ENCODE measurements around the gene MYO5A. TPM values are rescaled to one million over a fixed set of nuclear protein-coding genes. Genes with fewer than 3 reads are reported as not detected.

MYO5A gene
- total RNA-seq, 1 experiment from 2014 or later = 29.2 TPM

DNA sequence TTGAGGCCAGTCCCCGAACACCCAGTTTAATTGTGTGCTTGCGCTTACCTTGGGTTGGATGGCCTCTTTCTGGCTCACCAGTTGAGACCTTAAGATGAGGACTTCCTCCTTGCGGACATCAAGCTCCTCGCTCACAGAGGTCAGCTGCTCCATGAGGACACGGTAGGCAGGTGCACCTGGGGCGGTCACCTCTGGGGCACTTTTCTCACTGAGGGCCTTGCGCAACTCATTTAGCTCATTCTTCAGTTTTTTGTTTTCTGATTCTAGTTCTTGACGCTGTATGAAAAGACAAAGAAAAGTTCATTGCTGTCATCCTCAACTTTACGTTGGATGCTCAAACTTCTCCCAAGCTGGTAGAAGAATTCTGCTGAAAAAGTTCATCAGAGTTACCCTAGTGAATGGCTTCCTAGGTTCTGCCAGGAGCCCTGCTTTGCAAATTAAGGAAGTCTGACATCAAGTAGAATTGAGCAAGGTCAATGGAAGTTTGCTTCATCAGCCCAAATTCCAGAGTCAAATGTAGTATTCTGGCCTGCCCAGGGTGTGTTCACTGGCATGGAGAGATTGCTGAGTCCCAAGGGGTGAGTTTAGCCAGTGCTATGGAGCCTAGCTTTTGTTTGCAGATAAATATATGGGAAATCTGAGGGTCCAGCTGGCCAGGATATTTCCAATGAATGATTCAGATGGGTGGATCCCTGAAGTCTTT is 177.3 kb downstream of the MYO5A start (continued):
- TF ChIP-seq ZNF512 (CRISPR knock-in tag; IDR thresholded peaks at IDR 0.05; ENCODE audit: borderline replicate concordance) (no peak), KAT7 (CRISPR knock-in tag; IDR thresholded peaks at IDR 0.05; ENCODE audit: borderline replicate concordance) (no peak), CBFB (CRISPR knock-in tag; IDR thresholded peaks at IDR 0.05; ENCODE audit: low read depth) (no peak), NR2C2 (CRISPR knock-in tag; IDR thresholded peaks at IDR 0.05) (no peak), ETV6 (CRISPR knock-in tag; IDR thresholded peaks at IDR 0.05) (no peak)
- TF ChIP-seq, protein P1, sequence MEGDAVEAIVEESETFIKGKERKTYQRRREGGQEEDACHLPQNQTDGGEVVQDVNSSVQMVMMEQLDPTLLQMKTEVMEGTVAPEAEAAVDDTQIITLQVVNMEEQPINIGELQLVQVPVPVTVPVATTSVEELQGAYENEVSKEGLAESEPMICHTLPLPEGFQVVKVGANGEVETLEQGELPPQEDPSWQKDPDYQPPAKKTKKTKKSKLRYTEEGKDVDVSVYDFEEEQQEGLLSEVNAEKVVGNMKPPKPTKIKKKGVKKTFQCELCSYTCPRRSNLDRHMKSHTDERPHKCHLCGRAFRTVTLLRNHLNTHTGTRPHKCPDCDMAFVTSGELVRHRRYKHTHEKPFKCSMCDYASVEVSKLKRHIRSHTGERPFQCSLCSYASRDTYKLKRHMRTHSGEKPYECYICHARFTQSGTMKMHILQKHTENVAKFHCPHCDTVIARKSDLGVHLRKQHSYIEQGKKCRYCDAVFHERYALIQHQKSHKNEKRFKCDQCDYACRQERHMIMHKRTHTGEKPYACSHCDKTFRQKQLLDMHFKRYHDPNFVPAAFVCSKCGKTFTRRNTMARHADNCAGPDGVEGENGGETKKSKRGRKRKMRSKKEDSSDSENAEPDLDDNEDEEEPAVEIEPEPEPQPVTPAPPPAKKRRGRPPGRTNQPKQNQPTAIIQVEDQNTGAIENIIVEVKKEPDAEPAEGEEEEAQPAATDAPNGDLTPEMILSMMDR (IDR thresholded peaks at IDR 0.05) = no peak

- no peaks in the 10 kb centered on the region for H3K27me3 Mint-ChIP-seq (ENCODE audit: low read depth)
- H3K9me3 Mint-ChIP-seq = no peaks in the 10 kb centered on the region
- ATAC-seq (peak; percentile 72), DNase-seq (ENCODE audit: low spot score) (no peak)
- POLR2A ChIA-PET = no interaction called here
- H3K27ac Mint-ChIP-seq = no peak overlapping the region
- CTCF ChIA-PET = interaction anchor here (0.6 to 1.5 kb wide), 5 partner anchors 11 to 529 kb away, joined by 3 to 5 read pairs (median 3); no protein-coding TSS in a partner anchor
- peaks cover 27% of the 10 kb centered on the region for H3K36me3 Mint-ChIP-seq
- H3K4me1 Mint-ChIP-seq = no peaks in the 10 kb centered on the region
- H3K4me3 Mint-ChIP-seq = no peak overlapping the region
- TF ChIP-seq ZSCAN18 (CRISPR knock-in tag; IDR thresholded peaks at IDR 0.05) (no peak), ZNF532 (CRISPR knock-in tag; IDR thresholded peaks at IDR 0.05; ENCODE audit: borderline replicate concordance) (no peak), CDX4 (CRISPR knock-in tag; IDR thresholded peaks at IDR 0.05; ENCODE audit: borderline replicate concordance) (no peak), FOXP4 (CRISPR knock-in tag; IDR thresholded peaks at IDR 0.05) (no peak), ETV6 (CRISPR knock-in tag; IDR thresholded peaks at IDR 0.05) (no peak), MLX (CRISPR knock-in tag; IDR thresholded peaks at IDR 0.05) (no peak), NFYB (CRISPR knock-in tag; conservative IDR thresholded peaks at IDR 0.05; ENCODE audit: low read depth) (no peak), RORB (CRISPR knock-in tag; IDR thresholded peaks at IDR 0.05) (no peak), NFATC4 (CRISPR knock-in tag; IDR thresholded peaks at IDR 0.05) (no peak), ZNF317 (CRISPR knock-in tag; IDR thresholded peaks at IDR 0.05; ENCODE audit: borderline replicate concordance, low read depth) (no peak), ZNF396 (CRISPR knock-in tag; IDR thresholded peaks at IDR 0.05; ENCODE audit: borderline replicate concordance) (no peak), FOXP1 (CRISPR knock-in tag; IDR thresholded peaks at IDR 0.05; ENCODE audit: borderline replicate concordance) (no peak), ZNF138 (CRISPR knock-in tag; conservative IDR thresholded peaks at IDR 0.05) (no peak), SMAD4 (CRISPR knock-in tag; IDR thresholded peaks at IDR 0.05) (no peak), ZNF423 (CRISPR knock-in tag; IDR thresholded peaks at IDR 0.05) (no peak), KAT7 (CRISPR knock-in tag; IDR thresholded peaks at IDR 0.05; ENCODE audit: borderline replicate concordance) (no peak)
- TF ChIP-seq, protein P2, sequence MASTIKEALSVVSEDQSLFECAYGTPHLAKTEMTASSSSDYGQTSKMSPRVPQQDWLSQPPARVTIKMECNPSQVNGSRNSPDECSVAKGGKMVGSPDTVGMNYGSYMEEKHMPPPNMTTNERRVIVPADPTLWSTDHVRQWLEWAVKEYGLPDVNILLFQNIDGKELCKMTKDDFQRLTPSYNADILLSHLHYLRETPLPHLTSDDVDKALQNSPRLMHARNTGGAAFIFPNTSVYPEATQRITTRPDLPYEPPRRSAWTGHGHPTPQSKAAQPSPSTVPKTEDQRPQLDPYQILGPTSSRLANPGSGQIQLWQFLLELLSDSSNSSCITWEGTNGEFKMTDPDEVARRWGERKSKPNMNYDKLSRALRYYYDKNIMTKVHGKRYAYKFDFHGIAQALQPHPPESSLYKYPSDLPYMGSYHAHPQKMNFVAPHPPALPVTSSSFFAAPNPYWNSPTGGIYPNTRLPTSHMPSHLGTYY (CRISPR knock-in tag; IDR thresholded peaks at IDR 0.05) = no peak
Measured at GRCh38 chr15:52350423-52350822, 178.3 kb downstream of the MYO5A start.
